ENCODE data around the gene ZBTB48. TPM values are rescaled to one million over a fixed set of nuclear protein-coding genes. Genes with fewer than 3 reads are reported as not detected.

The ZBTB48 gene
- total and polyA plus RNA-seq, 7 donors, result 14.4 to 31.3 (median 17.6) TPM

GRCh38 chr1:6600410-6601048 lies 20.7 kb downstream of the ZBTB48 start:
- intact Hi-C loops (cut with DNase I), result loop anchor here (2.0 kb wide), 1 partner anchor 20 kb away; no protein-coding TSS in a partner anchor
- no peaks in the 10 kb centered on the region for H3K27me3 ChIP-seq
- H3K4me3 ChIP-seq, result peak overlapping the region; percentile 77 to 96 (median 89)
- no peak for DNase-seq
- H3K27ac ChIP-seq, result peak overlapping the region; percentile 97 to 99 (median 98)
- no peaks in the 10 kb centered on the region for H3K9me3 ChIP-seq
- peaks cover 20 to 40% (median 33%) of the 10 kb centered on the region in 4 donors for H3K36me3 ChIP-seq
- H3K4me1 ChIP-seq, result peaks cover 0 to 75% (median 70%) of the 10 kb centered on the region in 4 donors
- TF ChIP-seq POLR2A (IDR thresholded peaks at IDR 0.05) (no peak), POLR2AphosphoS5 (IDR thresholded peaks at IDR 0.05) (no peak), EP300 (IDR thresholded peaks at IDR 0.05) (no peak)
- TF ChIP-seq, protein P1, sequence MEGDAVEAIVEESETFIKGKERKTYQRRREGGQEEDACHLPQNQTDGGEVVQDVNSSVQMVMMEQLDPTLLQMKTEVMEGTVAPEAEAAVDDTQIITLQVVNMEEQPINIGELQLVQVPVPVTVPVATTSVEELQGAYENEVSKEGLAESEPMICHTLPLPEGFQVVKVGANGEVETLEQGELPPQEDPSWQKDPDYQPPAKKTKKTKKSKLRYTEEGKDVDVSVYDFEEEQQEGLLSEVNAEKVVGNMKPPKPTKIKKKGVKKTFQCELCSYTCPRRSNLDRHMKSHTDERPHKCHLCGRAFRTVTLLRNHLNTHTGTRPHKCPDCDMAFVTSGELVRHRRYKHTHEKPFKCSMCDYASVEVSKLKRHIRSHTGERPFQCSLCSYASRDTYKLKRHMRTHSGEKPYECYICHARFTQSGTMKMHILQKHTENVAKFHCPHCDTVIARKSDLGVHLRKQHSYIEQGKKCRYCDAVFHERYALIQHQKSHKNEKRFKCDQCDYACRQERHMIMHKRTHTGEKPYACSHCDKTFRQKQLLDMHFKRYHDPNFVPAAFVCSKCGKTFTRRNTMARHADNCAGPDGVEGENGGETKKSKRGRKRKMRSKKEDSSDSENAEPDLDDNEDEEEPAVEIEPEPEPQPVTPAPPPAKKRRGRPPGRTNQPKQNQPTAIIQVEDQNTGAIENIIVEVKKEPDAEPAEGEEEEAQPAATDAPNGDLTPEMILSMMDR (IDR thresholded peaks at IDR 0.05), result no peak
- 19% methylated on average over 10 of the region's 10 CpGs for WGBS, 2 donors

DNA sequence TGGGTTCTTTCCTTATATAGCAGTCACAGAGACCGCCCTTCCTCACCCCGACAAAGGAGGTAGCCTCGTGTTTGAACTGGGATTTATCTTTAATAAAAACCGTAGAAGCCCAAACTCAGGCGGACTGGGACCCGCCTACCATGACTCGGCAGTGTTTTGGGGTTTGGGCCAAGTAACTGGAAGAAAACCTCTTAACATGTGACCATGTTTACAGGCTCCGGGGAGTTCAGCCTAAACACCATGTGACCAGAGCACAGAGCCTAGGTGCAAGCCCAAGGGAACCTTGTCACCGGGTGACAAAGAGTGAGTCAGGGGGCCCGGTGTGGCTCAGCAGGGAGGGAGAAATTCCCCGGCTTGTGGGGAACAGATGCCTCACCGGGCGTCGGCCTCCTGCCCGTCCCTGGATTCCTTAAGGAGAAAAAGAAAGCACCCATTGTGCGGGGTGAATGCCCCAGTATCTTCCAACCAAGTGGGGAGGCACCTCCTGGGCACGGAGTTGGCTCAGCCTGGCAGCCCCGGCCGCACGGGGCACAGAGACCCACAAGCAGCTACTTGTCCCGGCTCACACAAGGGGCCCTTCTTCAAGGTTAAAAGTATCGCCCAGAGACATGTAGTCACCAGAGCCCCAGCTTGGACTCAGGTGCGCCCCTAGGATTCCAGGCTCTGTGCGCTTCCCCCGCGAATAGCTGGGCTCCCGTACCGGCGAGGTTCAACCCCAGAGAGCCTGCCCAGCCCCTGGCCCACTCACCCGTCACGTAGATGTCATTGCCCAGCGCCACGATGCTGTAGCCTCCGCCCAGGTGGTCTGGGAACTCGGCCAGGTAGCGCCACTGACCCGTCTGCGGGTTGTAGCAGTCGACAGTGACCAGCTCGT lies 21.5 kb downstream of the ZBTB48 start:
- H3K9me3 ChIP-seq, result no peaks in the 10 kb centered on the region
- DNase-seq, result peak; percentile 94
- H3K27ac ChIP-seq, result peak overlapping the region; percentile 97 to 99 (median 98)
- 0% methylated on average over 40 of the region's 40 CpGs for whole genome bisulfite sequencing, 2 donors
- peaks cover 14 to 33% (median 28%) of the 10 kb centered on the region in 4 donors for H3K36me3 ChIP-seq
- TF ChIP-seq POLR2A (IDR thresholded peaks at IDR 0.05) (peak; percentile 35 to 56), EP300 (IDR thresholded peaks at IDR 0.05) (peak in 1 of 4 donors; percentile 64), POLR2AphosphoS5 (IDR thresholded peaks at IDR 0.05) (peak; percentile 66 to 92 (median 76))
- TF ChIP-seq, protein P1 (IDR thresholded peaks at IDR 0.05), result no peak
- peaks cover 0 to 71% (median 65%) of the 10 kb centered on the region in 4 donors for H3K4me1 ChIP-seq
- intact Hi-C loops (cut with DNase I), result loop anchor here (2.0 kb wide), 1 partner anchor 20 kb away; no protein-coding TSS in a partner anchor
- H3K4me3 ChIP-seq, result peak overlapping the region; percentile 77 to 96 (median 89)
- H3K27me3 ChIP-seq, result no peaks in the 10 kb centered on the region

DNA sequence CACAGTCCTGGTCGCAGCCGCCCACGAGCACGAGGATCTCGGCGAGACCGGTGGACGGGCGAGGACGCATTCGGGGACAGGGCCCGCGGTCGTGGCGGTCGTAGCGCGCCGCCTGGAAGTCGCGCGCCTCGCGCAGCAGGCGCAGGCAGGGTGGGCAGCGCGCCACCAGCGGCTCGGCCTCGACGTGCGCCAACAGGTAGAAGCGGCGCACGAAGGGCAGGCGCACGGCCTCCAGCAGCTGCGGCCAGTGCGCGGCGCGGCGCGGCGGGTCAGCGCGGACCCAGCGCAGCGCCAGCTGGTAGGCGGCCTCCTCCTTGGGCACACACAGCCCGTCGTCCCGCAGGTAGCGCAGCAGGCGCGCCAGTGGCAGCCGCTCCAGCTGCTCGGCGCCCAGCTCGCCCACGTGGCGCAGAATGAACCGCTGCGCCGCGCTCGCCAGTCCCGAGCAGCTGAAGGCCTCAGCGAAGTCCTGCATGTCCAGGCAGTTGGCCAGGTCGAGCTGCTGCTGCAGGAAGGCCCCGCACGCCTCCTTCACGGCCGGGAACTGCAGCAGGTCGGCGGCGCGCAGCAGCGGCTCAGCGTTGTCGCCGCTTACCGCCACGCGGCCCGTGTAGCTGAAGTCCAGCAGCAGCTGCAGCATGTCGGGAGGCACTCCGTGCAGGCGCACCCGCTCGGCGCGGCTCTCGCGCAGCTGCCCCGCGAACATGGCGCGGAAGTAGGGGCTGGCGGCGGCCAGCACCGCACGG lies 22.3 kb downstream of the ZBTB48 start:
- Histone ChIP-seq H3K9me3 (no peaks in the 10 kb centered on the region), H3K36me3 (peaks cover 8 to 25% (median 21%) of the 10 kb centered on the region in 4 donors), H3K27ac (peak overlapping the region; percentile 97 to 99 (median 98)), H3K4me3 (peak overlapping the region; percentile 77 to 96 (median 89)), H3K27me3 (no peaks in the 10 kb centered on the region), H3K4me1 (peaks cover 0 to 66% (median 58%) of the 10 kb centered on the region in 4 donors)
- peak; percentile 82 for DNase-seq
- TF ChIP-seq POLR2AphosphoS5 (IDR thresholded peaks at IDR 0.05) (no peak), POLR2A (IDR thresholded peaks at IDR 0.05) (no peak), EP300 (IDR thresholded peaks at IDR 0.05) (no peak)
- TF ChIP-seq, protein P1 (IDR thresholded peaks at IDR 0.05), result no peak
- intact Hi-C loops (cut with DNase I), result loop anchor here (2.0 kb wide), 1 partner anchor 21 kb away; no protein-coding TSS in a partner anchor
- 0% methylated on average over 103 of the region's 103 CpGs for WGBS, 2 donors

DNA sequence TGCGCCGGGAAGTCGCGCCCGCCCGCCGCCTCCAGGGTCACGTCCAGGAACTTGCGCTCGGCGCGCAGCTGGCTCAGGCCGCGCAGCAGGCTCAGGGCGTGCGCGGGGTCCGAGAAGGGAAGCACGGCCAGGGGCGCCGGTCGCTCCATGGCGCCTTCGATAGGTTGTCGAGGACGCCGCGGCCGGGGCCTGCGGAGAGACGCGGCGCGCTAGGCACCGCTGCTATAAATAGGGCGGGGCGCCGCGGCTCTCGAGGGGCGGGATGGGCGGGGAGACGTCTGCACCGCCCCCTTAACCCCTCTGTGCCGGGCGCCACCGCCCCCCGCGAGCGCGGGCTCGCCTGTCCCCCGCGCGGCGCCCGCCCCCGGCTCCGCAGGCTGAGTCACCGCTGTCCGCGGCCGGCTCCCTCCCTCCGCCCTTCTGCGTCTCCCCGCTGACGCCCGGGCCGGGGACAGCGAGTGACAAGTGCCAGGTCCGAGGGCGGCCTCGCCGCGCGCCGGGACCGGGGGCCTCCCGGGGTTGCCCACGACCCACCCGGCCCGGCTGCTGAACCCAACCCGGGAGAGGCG lies 23.0 kb downstream of the ZBTB48 start, which contains the start of gene KLHL21:
Gene KLHL21 (minus strand): TSS at position 201 of the 569 bp plus-strand sequence. CDS start 52 bp downstream, at position 149.
- Histone ChIP-seq H3K27ac (peak within 1 kb of the TSS; percentile 97 to 99 (median 98)), H3K36me3 (peaks cover 4 to 18% (median 15%) of the 10 kb centered on the region in 4 donors), H3K9me3 (no peaks in the 10 kb centered on the region), H3K4me1 (peaks cover 0 to 61% (median 53%) of the 10 kb centered on the region in 4 donors), H3K27me3 (no peaks in the 10 kb centered on the region), H3K4me3 (peak within 1 kb of the TSS; percentile 77 to 96 (median 89))
- TF ChIP-seq EP300 (IDR thresholded peaks at IDR 0.05) (no peak), POLR2AphosphoS5 (IDR thresholded peaks at IDR 0.05) (peak; percentile 87 to 96 (median 95)), POLR2A (IDR thresholded peaks at IDR 0.05) (peak in 1 of 2 donors; percentile 18)
- TF ChIP-seq, protein P1 (IDR thresholded peaks at IDR 0.05), result no peak
- peak; percentile 97 for DNase-seq
- intact Hi-C loops (cut with DNase I), result loop anchor here (1.0 kb wide), 2 partner anchors 11 to 22 kb away; partner anchors contain the start of genes PHF13 and THAP3
- WGBS, 2 donors, result 0 to 1% methylated on average over 84 of the region's 84 CpGs

Measured in sigmoid colon (tissue), 7 donors.